Activated naive CD4-positive, alpha-beta T cell treated with anti-CD3 and anti-CD28 coated beads, Interleukin-2, amount 50 U/mL, for 16 hours (primary cell): ENCODE results near the gene CEP128.

Experiments
- DNase-seq: peaks from one replicate; pipeline ENCODE4 v3.0.0-alpha.2; 2020

The CEP128 gene

GRCh38 chr14:80770114-80770908 lies 171.2 kb downstream of the CEP128 start:
- no peak for DNase-seq

GRCh38 chr14:80768646-80769045 lies 172.9 kb downstream of the CEP128 start:
- DNase-seq, result no peak

- DNase-seq, result no peak
Measured at GRCh38 chr14:80764921-80765507, 176.5 kb downstream of the CEP128 start.

DNA sequence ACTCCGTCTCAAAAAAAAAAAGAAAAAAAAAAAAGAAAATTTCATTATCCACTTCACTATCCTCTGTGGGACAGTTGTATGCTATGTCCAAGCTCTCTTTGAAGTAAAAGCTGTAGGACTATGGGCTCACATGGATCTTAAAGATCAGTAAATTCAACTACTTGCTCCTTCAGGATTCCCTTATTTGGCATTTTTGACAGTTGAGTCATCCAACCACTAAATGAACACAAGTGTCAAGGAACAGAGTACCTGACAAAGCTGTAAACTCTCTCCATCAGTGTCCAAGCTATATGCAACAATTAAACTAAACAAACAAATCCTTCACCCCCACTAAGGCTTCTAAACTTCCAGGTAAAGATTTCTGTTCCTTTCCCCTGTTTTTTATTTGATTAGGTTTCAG lies 177.0 kb downstream of the CEP128 start:
- no peak for DNase-seq

DNA sequence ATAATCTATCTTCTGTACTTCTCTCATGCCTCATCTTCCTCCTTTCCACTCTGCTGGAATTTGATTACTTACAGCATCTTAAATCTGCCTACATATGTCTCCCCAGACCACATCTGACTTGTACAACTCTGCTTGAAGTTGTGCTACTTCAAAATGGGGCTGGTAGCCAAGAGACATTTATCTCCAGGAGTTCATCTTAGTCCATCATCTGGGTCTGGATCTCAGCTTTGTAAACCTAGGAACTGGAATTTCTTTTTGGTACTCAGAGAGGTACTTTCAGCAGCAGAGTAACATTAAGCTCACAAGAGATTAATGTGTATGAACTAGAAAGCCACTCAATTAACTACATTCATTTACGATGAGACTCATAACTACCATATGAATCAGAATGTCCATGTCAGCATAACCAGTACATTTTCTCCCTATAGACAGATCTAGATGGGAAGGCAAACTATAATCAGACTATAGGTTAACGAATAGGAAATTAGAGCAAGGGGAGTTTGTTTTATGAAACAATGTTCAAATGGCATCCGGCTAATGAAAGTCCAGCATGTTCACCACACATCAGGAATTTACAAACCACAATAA lies 178.8 kb downstream of the CEP128 start:
- no peak for DNase-seq

- no peak for DNase-seq
Measured at GRCh38 chr14:80754696-80755095, 186.8 kb downstream of the CEP128 start.

DNA sequence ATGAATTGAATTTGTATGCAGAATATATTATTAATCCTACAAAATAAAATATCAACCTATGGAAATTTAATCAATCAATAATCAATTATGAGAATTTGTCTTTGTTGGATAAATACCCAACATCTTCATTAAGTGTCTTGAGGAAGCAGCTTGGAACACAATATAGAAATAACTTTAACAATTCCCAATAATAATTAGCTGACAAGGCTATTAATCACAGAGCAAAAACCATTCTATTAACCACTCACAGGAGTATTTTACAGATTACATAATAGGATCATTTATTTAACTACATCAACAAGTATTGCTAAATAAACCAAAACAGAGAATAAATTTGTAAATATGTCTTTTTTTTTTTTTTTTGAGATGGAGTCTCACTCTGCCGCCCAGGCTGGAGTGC lies 190.3 kb downstream of the CEP128 start:
- DNase-seq, result no peak

- DNase-seq, result no peak
Measured at GRCh38 chr14:80726211-80726610, 215.3 kb downstream of the CEP128 start.

- DNase-seq, result no peak
Measured at GRCh38 chr14:80718940-80719339, 222.6 kb downstream of the CEP128 start.

DNA sequence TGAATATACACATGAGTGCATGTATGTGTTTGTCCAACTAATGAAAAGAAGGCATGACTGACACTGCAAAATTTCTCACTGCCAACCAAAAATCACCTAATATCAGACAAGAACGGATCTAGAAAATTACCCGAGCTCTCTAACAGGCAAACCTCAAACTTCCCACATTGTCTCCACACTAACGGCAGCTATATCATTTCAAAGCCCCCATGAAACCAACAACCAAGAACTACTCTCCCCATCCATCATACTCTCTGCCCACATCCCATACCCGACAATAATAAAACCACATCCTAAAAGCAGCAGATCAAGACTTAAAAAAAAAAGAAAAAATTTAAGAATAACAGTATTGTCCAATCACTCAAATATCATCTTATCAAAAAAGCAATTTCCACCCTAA lies 227.1 kb downstream of the CEP128 start:
- no peak for DNase-seq

DNA sequence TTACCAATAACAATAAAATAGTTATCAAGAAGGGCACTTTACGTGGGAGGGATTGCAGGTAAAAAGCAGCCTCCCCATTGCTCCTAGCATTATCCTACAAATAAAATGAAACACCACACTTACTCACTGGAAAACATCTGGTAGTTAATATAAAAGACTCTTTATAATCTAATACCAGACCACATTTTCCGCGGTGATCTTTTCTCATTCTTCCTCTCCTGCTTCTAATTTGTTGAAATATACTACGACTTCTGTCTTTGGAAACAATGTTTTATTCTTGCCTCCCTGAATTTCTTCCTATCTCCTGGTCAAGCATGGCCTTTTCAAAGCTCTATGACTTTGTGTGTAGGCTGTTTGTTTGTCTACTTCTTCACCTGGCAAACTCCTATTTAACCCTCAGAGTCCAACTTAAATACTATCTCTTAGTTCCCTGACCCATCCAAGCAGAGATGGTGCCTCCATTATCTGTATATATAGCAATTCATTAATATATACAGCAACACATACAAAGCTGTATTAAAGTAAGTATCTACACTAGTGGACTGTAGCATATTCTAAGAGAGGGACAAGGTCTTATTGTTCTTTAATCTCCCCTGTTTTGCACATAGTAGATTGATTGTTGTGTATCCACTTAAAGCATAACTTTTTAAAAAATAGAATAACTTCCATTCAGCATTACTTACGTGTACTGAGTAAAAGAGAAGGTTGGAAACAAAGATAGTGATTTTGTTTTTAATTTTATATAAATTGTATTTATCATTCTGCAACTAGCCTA lies 228.3 kb downstream of the CEP128 start:
- no peak for DNase-seq

GRCh38 chr14:80705241-80705980 lies 236.1 kb downstream of the CEP128 start:
- no peak for DNase-seq

DNA sequence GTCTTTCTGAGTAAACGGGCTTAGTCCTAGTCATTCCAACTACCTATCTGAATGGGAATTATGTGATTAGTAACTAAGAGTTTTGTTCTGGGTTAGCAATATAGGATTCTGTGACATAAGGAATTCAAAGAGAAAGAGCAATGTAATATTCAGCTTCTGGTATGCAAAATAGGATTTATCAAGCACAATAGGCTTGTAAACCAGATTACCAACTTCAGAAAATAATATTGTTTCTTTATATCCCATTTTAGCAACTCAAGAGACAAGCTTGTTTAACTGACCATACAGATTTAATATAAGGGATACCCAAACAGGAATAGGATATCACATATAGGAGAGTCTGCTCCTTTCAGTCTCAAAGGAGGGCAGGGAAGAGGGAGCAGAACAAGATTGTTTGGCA lies 240.9 kb downstream of the CEP128 start:
- DNase-seq, result no peak

DNA sequence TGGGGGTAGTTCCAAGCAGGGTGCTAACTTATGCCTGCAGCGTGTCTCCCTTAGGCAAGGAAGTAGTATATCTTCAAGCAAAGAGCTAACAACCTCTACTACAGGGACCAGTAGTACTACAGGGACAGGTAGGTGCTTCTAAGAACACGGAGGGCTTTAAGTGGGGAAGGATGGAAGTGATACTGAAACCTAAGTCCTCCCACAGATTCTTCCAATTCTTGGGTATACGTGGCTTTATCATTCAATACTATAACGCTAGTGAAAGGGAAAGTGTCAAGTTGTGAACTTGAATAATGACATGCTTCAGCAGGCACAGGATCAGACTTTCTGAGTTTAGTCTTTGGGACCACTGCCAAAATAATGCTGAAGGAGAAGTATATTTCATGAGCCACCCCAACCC lies 241.7 kb downstream of the CEP128 start:
- no peak for DNase-seq

DNA sequence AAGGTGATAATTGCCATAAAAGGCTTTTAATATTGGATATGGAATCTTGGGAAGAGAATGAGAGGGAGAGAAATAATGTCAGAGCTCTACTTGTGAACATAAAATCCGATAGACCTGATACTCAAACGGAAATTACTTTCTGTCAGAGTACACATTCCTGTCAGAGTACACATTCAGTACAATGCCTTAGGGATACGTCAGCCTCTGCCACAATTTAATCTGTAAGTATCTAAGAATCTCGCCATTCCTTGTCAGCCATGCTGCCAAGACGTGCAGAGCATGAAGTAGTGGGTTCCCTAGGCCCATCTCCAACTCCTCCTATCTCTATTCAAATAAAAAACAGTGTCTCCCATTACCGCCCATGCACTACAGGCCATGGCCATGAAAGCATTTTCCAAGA lies 242.6 kb downstream of the CEP128 start:
- no peak for DNase-seq

- DNase-seq, result no peak
Measured at GRCh38 chr14:80695869-80696268, 245.7 kb downstream of the CEP128 start.

DNA sequence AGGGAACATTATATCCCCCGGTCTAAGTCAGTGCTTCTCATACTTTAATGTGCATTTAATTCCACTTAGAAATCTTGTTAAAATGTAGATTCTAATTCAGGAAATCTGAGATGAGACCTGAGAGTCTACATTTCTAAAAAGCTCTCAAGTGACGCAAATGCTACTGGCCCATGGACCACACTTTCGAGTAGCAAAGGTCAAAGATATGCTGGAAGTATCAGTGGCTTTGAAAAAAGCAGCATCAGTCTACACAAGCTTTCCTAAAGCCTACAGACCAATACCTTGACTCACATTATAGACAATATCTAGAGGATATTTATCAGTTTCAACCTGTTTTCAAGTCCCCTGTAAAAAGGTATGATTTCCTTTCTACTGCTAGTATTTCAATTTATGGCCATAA lies 248.6 kb downstream of the CEP128 start:
- no peak for DNase-seq

- no peak for DNase-seq
Measured at GRCh38 chr14:80681651-80682050, 259.9 kb downstream of the CEP128 start.

- DNase-seq, result no peak
Measured at GRCh38 chr14:80679273-80679672, 262.3 kb downstream of the CEP128 start.

DNA sequence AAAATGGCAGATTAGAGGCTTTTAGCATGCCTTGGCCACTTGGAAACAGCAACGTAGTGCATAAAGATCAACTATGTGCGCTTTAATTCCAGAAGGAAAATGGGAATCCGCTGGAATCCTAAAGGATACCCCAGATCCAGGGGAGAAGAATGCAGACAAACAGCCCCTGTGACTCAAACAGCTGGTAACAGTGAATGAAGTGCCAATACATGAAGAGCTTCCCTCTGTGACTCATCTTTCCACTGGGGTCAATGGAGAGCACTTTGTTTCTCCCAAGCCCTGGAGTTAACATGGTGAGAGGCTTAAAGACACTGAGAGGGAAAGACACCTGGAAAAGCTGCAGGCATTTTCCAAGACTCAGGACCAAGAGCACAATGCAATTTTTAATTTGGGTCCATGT lies 263.1 kb downstream of the CEP128 start:
- DNase-seq, result no peak

GRCh38 chr14:80669426-80669825 lies 272.1 kb downstream of the CEP128 start:
- DNase-seq, result no peak

- no peak for DNase-seq
Measured at GRCh38 chr14:80664576-80664975, 277.0 kb downstream of the CEP128 start.

DNA sequence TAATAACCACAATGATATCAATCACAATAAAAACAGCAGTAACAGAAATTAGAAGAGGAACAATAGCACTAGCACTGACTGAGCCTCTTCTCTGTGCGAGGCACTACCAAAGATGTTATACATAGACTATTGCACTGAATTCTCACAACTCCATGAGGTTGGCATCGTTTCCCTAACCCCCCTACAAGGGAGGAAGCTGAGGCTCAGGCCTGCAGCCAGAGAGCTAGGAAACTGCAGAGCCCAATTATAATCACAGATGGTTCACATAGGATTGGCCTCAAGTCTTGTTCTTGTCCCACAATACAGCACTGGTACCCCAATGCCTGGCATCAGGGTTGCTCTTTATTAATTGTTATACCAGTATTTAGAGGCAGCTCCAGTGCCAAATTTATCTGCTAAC lies 278.0 kb downstream of the CEP128 start:
- DNase-seq, result no peak
